ENCODE results near the gene FAM184B.

- TF ChIP-seq, protein P1, sequence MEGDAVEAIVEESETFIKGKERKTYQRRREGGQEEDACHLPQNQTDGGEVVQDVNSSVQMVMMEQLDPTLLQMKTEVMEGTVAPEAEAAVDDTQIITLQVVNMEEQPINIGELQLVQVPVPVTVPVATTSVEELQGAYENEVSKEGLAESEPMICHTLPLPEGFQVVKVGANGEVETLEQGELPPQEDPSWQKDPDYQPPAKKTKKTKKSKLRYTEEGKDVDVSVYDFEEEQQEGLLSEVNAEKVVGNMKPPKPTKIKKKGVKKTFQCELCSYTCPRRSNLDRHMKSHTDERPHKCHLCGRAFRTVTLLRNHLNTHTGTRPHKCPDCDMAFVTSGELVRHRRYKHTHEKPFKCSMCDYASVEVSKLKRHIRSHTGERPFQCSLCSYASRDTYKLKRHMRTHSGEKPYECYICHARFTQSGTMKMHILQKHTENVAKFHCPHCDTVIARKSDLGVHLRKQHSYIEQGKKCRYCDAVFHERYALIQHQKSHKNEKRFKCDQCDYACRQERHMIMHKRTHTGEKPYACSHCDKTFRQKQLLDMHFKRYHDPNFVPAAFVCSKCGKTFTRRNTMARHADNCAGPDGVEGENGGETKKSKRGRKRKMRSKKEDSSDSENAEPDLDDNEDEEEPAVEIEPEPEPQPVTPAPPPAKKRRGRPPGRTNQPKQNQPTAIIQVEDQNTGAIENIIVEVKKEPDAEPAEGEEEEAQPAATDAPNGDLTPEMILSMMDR (IDR thresholded peaks at IDR 0.05; ENCODE audit: low read length), result no peak
- TF ChIP-seq EZH2 (IDR thresholded peaks at IDR 0.05; ENCODE audit: borderline replicate concordance, low read length), result no peak
These were observed 10.0 kb downstream of the FAM184B start for GRCh38 chr4:17771284-17771908.
